BJ (cell line): Measurements from ENCODE around the gene ADAMTS3. TPM values are rescaled to one million over a fixed set of nuclear protein-coding genes. Genes with fewer than 3 reads are reported as not detected.

ENCODE experiments used
- CTCF ChIA-PET: fragments of 350-600 bp; formaldehyde crosslinking; extraction: SDS; loops from one replicate; lab custom pipeline; 2021; ENCODE audit warnings: antibody characterized with exemption, inconsistent platforms; lab: Yijun Ruan, JAX
- POLR2A ChIA-PET: fragments of 300-600 bp; sonication (Branson Sonifier 250); formaldehyde crosslinking; extraction: SDS; loops from one replicate; lab custom pipeline; 2021; ENCODE audit warnings: antibody characterized with exemption; lab: Charles Lee
- DNase-seq: peaks from one replicate; pipeline ENCODE4 v3.0.0-alpha.2; 2011; ENCODE audit warnings: low read depth
- H3K27me3 ChIP-seq: 2 replicates; pipeline ENCODE4 v1.6.0; 2011; ENCODE audit warnings: low read length; ENCODE audit not compliant: control insufficient read depth, insufficient read depth
- H3K36me3 ChIP-seq: 2 replicates; pipeline ENCODE4 v1.5.1; 2011; ENCODE audit warnings: low read length; ENCODE audit not compliant: control insufficient read depth, insufficient read depth
- H3K4me3 ChIP-seq: 2 replicates; pipeline ENCODE4 v1.5.1; 2011; ENCODE audit warnings: low read depth, mild to moderate bottlenecking, control low read depth, low read length
- CTCF ChIP-seq: IDR thresholded peaks from 2 replicates; pipeline ENCODE4 v1.5.1; 2011; ENCODE audit warnings: low read depth, mild to moderate bottlenecking, control low read depth, inconsistent platforms, low read length, moderate library complexity; ENCODE audit not compliant: insufficient read depth
- polyA plus RNA-seq: library from polyadenylated mRNA; depleted of rRNA; stranded (reverse); fragments of >200 nt; gene quantifications from 2 replicates; pipeline ENCODE4 v1.2.3, GENCODE V29; 2011

ADAMTS3 gene
- polyA plus RNA-seq, 1 experiment, result 0.70 TPM

GRCh38 chr4:72486991-72487390 is 82.0 kb downstream of the ADAMTS3 start:
- no peaks in the 10 kb centered on the region; the same call in 1 of the 2 replicates for H3K27me3 ChIP-seq
- no peak for TF ChIP-seq CTCF
- H3K4me3 ChIP-seq, result no peak overlapping the region
- H3K36me3 ChIP-seq, result no peaks in the 10 kb centered on the region
- POLR2A ChIA-PET, result no interaction called here
- CTCF ChIA-PET, result interaction anchor here (0.7 to 1.1 kb wide), 2 partner anchors 183 to 535 kb away, joined by 3 read pairs; no protein-coding TSS in a partner anchor
- DNase-seq, result no peak

GRCh38 chr4:72484981-72485380 is 84.0 kb downstream of the ADAMTS3 start:
- TF ChIP-seq CTCF, result no peak
- ChIA-PET CTCF (no interaction called here), POLR2A (no interaction called here)
- Histone ChIP-seq H3K36me3 (no peaks in the 10 kb centered on the region), H3K4me3 (no peak overlapping the region), H3K27me3 (no peaks in the 10 kb centered on the region)
- DNase-seq, result no peak

- ChIA-PET CTCF (interaction anchor here (0.5 to 2.9 kb wide), 4 partner anchors 32 to 204 kb away, joined by 3 to 13 read pairs (median 4); no protein-coding TSS in a partner anchor), POLR2A (no interaction called here)
- Histone ChIP-seq H3K36me3 (no peaks in the 10 kb centered on the region), H3K4me3 (no peak overlapping the region), H3K27me3 (no peaks in the 10 kb centered on the region)
- no peak for DNase-seq
- TF ChIP-seq CTCF, result no peak
Measured at GRCh38 chr4:72473434-72473900, 95.6 kb downstream of the ADAMTS3 start.

- POLR2A ChIA-PET, result interaction anchor here (0.5 kb wide), 1 partner anchor 203 kb away, joined by 3 read pairs; no protein-coding TSS in a partner anchor
- no peak overlapping the region for H3K4me3 ChIP-seq
- CTCF ChIA-PET, result interaction anchor here (0.9 to 2.9 kb wide), 4 partner anchors 145 to 170 kb away, joined by 3 to 13 read pairs (median 4); no protein-coding TSS in a partner anchor
- DNase-seq, result no peak
- TF ChIP-seq CTCF, result no peak
- H3K36me3 ChIP-seq, result no peaks in the 10 kb centered on the region
- no peaks in the 10 kb centered on the region for H3K27me3 ChIP-seq
Measured at GRCh38 chr4:72471816-72472215, 97.2 kb downstream of the ADAMTS3 start.

GRCh38 chr4:72468904-72469502 is 100.0 kb downstream of the ADAMTS3 start:
- CTCF ChIA-PET, result interaction anchor here (0.8 to 6.6 kb wide), 6 partner anchors 10 to 166 kb away, joined by 3 to 65 read pairs (median 4); no protein-coding TSS in a partner anchor
- no peak for DNase-seq
- Histone ChIP-seq H3K27me3 (no peaks in the 10 kb centered on the region), H3K36me3 (no peaks in the 10 kb centered on the region), H3K4me3 (no peak overlapping the region)
- TF ChIP-seq CTCF, result peak; percentile 32
- POLR2A ChIA-PET, result no interaction called here
